OCI-LY3 (cell line): Measurements from ENCODE around the gene GPHN.

ENCODE experiments used
- CTCF ChIP-seq: fragments of 200-600, 300-600 bp; sonication (generic); IDR thresholded peaks from 2 replicates; pipeline ENCODE4 v1.5.1; 2014; ENCODE audit warnings: antibody characterized with exemption, low read length, low read depth
- EZH2phosphoT487 ChIP-seq: fragments of 200-600 bp; shearing (Covaris generic); IDR thresholded peaks from 2 replicates; pipeline ENCODE4 v1.6.1; 2018; ENCODE audit warnings: antibody characterized with exemption, mixed run types, low read depth

- no peak for TF ChIP-seq CTCF
- no peak for TF ChIP-seq EZH2phosphoT487
Observed at GRCh38 chr14:66853311-66853710, 345.4 kb downstream of the GPHN start.
